Measurements from ENCODE around the gene LTBP1.

Gene LTBP1

DNA sequence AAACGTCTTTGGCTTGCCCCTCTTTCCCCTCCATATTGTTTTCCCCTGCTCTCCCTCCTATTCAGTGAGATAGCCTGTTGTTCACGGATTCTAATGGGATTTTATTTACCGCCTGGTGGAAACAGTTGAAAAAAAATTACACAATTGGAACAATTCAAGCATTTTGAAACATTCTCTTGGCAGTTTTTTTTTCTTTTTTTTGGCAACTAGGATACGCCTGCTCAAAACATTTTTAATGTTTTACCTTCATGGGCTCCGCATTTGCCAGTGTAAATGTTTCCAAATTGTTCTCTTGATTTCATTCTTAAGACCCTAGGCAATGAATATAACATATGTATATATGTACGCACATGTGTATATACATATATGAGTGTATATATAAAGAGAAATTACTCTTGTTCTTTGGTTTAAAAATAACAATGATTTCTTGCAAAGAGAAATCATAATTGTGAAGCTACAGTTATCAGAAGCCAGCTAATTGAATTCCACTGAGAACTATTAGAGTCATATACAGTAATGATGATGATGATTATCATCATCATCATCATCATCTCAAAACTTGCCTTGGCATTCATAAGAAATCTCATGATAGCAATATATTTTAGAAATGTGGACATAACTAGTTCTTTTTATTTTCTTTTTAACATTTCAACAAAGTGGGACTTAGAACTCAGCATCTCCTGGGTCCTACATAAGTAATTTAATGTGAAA, 146.7 kb downstream of the LTBP1 start:
- Histone ChIP-seq H3K4me2 (ENCODE audit: low read length) (peak overlapping the region; percentile 23), H3K4me1 (ENCODE audit: control insufficient read depth, low read length) (peaks cover 41% of the 10 kb centered on the region), H3K36me3 (ENCODE audit: control insufficient read depth, low read length) (peaks cover 35% of the 10 kb centered on the region), H3K4me3 (ENCODE audit: low read length) (no peak overlapping the region), H3K79me2 (ENCODE audit: control insufficient read depth, low read length) (peaks cover 40% of the 10 kb centered on the region), H3K9me3 (ENCODE audit: control insufficient read depth, insufficient read depth, low read length) (peaks cover 5% of the 10 kb centered on the region; the same call in 1 of the 2 replicates), H4K20me1 (ENCODE audit: control insufficient read depth, insufficient read depth, low read depth, low read length) (no peaks in the 10 kb centered on the region), H3K27me3 (ENCODE audit: control insufficient read depth, low read length) (no peaks in the 10 kb centered on the region), H3K9me2 (replicated peaks; ENCODE audit: control insufficient read depth, low read length) (no peaks in the 10 kb centered on the region), H3K27ac (ENCODE audit: low read depth, low read length) (no peak overlapping the region), H3F3A (ENCODE audit: control insufficient read depth, insufficient read depth) (no peaks in the 10 kb centered on the region)
- TF ChIP-seq, protein P1, sequence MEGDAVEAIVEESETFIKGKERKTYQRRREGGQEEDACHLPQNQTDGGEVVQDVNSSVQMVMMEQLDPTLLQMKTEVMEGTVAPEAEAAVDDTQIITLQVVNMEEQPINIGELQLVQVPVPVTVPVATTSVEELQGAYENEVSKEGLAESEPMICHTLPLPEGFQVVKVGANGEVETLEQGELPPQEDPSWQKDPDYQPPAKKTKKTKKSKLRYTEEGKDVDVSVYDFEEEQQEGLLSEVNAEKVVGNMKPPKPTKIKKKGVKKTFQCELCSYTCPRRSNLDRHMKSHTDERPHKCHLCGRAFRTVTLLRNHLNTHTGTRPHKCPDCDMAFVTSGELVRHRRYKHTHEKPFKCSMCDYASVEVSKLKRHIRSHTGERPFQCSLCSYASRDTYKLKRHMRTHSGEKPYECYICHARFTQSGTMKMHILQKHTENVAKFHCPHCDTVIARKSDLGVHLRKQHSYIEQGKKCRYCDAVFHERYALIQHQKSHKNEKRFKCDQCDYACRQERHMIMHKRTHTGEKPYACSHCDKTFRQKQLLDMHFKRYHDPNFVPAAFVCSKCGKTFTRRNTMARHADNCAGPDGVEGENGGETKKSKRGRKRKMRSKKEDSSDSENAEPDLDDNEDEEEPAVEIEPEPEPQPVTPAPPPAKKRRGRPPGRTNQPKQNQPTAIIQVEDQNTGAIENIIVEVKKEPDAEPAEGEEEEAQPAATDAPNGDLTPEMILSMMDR (IDR thresholded peaks at IDR 0.05; ENCODE audit: low read depth, low read length, poor library complexity, severe bottlenecking): no peak
- no peak for TF ChIP-seq EZH2phosphoT487 (IDR thresholded peaks at IDR 0.05; ENCODE audit: borderline replicate concordance, low read length)

DNA sequence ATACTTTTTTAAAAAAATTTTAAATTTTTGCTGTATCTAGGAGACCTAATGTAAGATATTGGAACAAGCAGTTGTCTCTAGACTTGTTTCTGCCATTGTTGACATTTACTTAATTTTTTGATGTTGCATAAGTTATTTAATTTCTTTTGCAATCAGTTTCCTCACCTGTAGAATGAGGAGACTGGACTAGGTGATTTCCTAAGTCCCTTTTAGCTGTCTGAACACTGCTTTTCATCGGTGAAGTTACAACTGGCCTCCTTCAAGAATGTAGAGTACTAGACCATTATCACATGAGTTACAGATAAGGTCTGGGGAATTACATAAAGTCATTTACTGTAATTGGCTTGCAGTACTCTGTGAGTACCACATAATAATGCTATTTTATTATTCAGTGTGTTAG, 147.6 kb downstream of the LTBP1 start:
- TF ChIP-seq, protein P1 (IDR thresholded peaks at IDR 0.05; ENCODE audit: low read depth, low read length, poor library complexity, severe bottlenecking): no peak
- no peak for TF ChIP-seq EZH2phosphoT487 (IDR thresholded peaks at IDR 0.05; ENCODE audit: borderline replicate concordance, low read length)
- no peak overlapping the region for H3K4me3 ChIP-seq (ENCODE audit: low read length)
- peaks cover 35% of the 10 kb centered on the region for H3K36me3 ChIP-seq (ENCODE audit: control insufficient read depth, low read length)
- H3K4me2 ChIP-seq (ENCODE audit: low read length): peak overlapping the region; percentile 9; the same call in 1 of the 2 replicates
- peaks cover 41% of the 10 kb centered on the region for H3K4me1 ChIP-seq (ENCODE audit: control insufficient read depth, low read length)
- H4K20me1 ChIP-seq (ENCODE audit: control insufficient read depth, insufficient read depth, low read depth, low read length): no peaks in the 10 kb centered on the region
- H3K79me2 ChIP-seq (ENCODE audit: control insufficient read depth, low read length): peaks cover 37% of the 10 kb centered on the region
- no peaks in the 10 kb centered on the region for H3K9me2 ChIP-seq (replicated peaks; ENCODE audit: control insufficient read depth, low read length)
- H3F3A ChIP-seq (ENCODE audit: control insufficient read depth, insufficient read depth): no peaks in the 10 kb centered on the region
- no peaks in the 10 kb centered on the region for H3K27me3 ChIP-seq (ENCODE audit: control insufficient read depth, low read length)
- H3K9me3 ChIP-seq (ENCODE audit: control insufficient read depth, insufficient read depth, low read length): peaks cover 5% of the 10 kb centered on the region; the same call in 1 of the 2 replicates
- 0 out of 2 replicates have a peak overlapping the region, but pooled peaks have one; percentile 5 for H3K27ac ChIP-seq (ENCODE audit: low read depth, low read length)

DNA sequence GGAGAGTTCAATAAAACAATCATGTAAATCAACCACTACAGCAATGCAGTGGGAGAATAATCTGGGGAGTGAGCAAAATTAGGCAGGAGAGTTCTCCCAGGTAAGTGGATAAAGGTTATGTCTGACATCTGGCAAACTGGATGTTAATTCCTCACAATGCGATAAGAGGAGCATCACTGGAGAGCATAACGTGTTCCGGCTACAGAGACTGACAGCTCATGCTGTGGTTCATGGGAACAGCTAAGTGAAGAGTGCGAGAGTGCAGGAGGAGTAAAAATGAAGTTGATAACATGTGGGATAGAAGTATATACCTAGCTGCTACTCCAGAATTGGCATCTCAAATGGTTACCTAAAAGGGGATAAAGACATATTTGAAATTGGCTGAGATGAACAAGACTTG, 153.2 kb downstream of the LTBP1 start:
- H3K27me3 ChIP-seq (ENCODE audit: control insufficient read depth, low read length): no peaks in the 10 kb centered on the region
- H3K36me3 ChIP-seq (ENCODE audit: control insufficient read depth, low read length): peaks cover 15% of the 10 kb centered on the region
- no peaks in the 10 kb centered on the region for H3K9me3 ChIP-seq (ENCODE audit: control insufficient read depth, insufficient read depth, low read length)
- H3K4me2 ChIP-seq (ENCODE audit: low read length): no peak overlapping the region
- no peaks in the 10 kb centered on the region for H4K20me1 ChIP-seq (ENCODE audit: control insufficient read depth, insufficient read depth, low read depth, low read length)
- peaks cover 4% of the 10 kb centered on the region for H3K4me1 ChIP-seq (ENCODE audit: control insufficient read depth, low read length)
- peaks cover 38% of the 10 kb centered on the region for H3K79me2 ChIP-seq (ENCODE audit: control insufficient read depth, low read length)
- no peaks in the 10 kb centered on the region for H3K9me2 ChIP-seq (replicated peaks; ENCODE audit: control insufficient read depth, low read length)
- H3K27ac ChIP-seq (ENCODE audit: low read depth, low read length): no peak overlapping the region
- no peaks in the 10 kb centered on the region for H3F3A ChIP-seq (ENCODE audit: control insufficient read depth, insufficient read depth)
- no peak for TF ChIP-seq EZH2phosphoT487 (IDR thresholded peaks at IDR 0.05; ENCODE audit: borderline replicate concordance, low read length)
- TF ChIP-seq, protein P1 (IDR thresholded peaks at IDR 0.05; ENCODE audit: low read depth, low read length, poor library complexity, severe bottlenecking): no peak
- no peak overlapping the region for H3K4me3 ChIP-seq (ENCODE audit: low read length)

Data from DOHH2 (cell line).